ENCODE measurements around the gene KIFC3.
"Not testable (repeated sequence)": the region's sequence is repeated elsewhere in the genome, so short reads cannot be mapped to it uniquely, and the experiment has no call there.

Gene KIFC3

DNA sequence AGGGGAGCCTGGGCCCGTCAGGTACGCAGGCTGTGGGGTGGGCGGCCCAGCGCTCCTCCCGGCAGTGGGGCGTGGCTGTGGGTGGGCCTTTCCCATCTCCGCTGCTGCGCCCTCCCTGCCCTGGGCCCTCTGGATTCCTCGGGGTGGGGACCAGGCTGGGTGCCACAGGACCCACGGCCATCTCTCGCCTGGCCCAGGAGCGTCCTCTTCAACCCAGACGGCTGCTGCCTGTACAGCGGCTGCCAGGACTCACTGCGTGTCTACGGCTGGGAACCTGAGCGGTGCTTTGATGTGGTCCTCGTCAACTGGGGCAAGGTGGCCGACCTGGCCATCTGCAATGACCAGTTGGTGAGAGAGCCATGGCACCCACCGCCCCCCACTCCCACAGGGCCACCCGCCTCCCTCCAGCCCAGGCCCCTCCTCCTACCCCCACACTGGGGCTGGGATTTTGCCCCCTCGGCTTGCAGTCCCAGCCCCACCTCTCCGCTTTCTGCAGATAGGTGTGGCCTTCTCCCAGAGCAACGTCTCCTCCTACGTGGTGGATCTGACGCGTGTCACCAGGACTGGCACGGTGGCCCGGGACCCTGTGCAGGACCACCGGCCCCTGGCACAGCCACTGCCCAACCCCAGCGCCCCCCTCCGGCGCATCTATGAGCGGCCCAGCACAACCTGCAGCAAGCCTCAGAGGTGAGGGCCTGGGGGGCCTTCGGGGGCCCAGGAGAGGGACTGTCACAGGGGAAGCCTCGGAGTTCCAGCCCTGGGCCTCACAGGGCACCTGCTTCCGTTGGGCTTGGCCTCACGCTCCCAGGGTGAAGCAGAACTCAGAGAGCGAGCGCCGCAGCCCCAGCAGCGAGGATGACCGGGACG is 49.5 kb downstream of the KIFC3 start:
- DNase-seq, result no peak

GRCh38 chr16:57752203-57752580 is 50.1 kb downstream of the KIFC3 start:
- DNase-seq, result no peak

GRCh38 chr16:57751539-57752202 is 50.6 kb downstream of the KIFC3 start:
- DNase-seq, result no peak

DNA sequence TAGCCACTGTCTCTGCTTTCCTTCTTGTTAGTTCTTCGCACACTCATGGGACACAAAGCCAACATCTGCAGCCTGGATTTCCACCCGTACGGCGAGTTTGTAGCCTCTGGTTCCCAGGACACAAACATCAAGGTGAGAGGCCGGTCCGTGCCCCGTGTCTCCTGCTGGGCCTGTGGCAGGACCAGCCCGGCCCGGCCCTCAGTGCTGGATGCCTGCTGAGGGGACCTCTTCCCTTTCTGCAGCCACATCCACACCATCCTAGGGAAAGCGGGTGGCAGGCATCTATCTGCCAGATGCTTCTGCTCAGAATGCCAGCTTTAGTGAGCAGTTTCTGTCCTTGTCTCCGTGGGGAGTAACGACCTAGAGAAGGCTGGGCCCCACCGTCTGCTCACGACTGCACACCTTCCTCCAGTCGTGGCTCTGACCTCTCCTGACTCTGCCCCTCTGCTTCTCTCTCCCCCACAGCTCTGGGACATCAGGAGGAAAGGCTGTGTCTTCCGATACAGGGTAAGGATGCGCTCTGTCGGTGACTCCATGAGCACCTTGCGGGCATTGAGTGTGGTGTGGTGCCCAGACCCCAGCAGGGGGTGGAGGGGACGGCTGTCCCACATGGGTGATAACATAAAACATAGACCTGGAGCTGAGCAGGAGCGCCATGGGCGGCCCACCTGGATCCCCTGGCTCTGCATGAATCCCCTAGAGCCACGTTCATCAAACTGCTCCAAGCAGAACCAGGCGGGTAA is 51.3 kb downstream of the KIFC3 start:
- no peak for DNase-seq

GRCh38 chr16:57749856-57750452 is 52.3 kb downstream of the KIFC3 start:
- DNase-seq, result no peak

DNA sequence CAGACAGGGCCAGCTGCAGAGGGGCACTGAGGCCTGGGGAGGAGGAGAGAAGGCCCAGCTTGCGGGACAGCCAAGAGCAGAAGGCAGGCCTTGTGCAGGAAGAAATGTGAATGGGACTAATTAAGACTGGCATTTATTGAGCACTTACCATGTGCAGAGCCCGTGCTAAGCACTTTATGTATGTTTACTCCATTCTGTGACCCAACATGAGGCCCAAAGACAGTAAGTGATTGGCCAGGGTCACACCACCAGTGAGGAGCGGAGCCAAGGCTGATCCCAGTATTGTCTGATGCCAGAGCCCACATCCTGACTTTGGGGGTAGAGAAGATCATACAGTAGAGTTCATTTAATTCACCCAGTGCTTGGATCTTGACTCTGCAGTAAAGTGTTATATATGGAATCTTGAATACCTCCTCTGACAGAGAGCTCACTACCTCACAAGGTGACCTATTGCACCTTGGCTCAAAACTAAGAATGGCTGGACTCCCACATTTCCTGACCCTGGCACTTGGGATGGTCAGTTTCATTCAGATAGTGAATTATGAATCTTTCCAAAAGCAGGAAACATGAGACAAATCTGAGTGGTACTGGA is 53.1 kb downstream of the KIFC3 start:
- DNase-seq, result no peak

GRCh38 chr16:57748596-57748995 is 53.7 kb downstream of the KIFC3 start:
- no peak for DNase-seq

DNA sequence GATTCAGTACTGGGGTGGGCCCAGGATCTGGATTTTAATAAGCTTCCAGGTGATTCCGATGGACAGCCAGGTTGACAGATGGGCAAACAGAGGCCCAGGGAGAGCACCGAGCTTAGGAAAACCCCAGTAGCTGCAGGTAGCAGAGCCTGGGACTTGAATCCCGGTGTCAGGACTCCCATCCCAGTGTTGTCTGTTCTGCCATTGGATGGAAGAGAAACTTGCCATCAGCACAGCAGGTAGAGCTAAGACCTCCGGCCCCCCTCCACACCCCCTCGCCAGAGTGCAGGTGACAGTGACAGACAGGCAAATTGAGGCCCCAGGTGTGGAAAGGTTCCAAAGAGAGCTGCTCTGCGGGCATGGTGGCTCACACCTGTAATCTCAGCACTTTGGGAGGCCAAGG is 54.3 kb downstream of the KIFC3 start:
- no peak for DNase-seq

DNA sequence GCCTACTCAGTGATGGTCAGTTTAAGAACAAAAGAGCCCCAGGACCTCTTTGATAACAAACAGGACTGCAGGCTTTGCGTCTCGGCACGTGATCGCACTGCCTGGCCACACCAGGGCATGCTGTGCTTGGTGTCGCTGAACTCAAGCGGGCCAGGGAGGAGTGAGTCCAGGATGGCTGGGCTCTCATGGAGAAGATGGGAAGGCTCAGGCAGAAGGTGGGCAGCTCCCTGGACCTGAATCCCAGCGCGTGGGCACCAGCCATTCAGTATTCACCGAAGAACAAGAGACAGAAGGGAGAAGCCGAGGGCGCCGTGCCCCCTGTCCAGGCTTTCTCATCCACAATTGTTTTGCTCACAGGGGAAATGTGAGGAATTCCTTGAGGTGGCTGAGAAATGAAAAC is 54.8 kb downstream of the KIFC3 start:
- no peak for DNase-seq

DNA sequence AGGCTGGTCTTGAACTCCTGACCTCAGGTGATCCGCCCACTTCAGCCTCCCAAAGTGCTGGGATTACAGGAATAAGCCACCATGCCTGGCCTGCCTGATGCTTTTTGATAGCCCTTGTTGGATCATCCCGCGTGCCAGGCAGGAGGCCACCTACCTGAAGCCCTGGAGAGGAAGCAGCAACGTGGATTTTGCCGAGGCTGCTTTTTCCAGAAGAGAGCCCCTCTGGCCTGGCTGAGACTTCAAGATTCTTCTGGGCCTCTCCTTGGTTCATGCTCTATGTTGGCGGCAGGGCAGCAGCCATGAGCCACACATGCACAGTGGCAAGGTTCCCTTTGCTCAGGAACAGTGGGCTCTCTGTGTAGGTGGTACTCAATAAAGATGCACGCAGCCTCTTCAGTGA is 55.2 kb downstream of the KIFC3 start:
- no peak for DNase-seq

- not testable (repeated sequence) for DNase-seq
Measured at GRCh38 chr16:57746316-57746715, 56.0 kb downstream of the KIFC3 start.

DNA sequence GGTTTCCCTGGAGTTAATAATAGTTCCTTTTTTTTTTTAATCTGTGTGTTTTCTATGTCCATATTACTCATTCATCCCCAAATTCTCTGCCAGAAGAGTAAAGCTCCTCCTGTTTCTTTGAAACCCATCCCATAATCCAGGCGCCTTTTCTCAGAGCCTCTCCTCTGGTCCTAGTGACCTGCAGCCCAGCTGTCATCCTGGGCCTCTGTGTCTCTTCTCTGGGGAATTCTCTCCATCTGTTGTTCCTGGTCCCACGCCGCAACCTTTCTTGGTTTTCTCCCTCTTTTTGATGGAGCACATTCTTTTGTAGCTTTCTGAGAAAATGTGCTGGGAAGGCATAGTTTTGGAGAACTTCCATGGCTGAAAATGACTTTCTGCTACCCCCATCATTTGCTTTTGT is 56.5 kb downstream of the KIFC3 start:
- no peak for DNase-seq

GRCh38 chr16:57744642-57744903 is 57.7 kb downstream of the KIFC3 start:
- no peak for DNase-seq

DNA sequence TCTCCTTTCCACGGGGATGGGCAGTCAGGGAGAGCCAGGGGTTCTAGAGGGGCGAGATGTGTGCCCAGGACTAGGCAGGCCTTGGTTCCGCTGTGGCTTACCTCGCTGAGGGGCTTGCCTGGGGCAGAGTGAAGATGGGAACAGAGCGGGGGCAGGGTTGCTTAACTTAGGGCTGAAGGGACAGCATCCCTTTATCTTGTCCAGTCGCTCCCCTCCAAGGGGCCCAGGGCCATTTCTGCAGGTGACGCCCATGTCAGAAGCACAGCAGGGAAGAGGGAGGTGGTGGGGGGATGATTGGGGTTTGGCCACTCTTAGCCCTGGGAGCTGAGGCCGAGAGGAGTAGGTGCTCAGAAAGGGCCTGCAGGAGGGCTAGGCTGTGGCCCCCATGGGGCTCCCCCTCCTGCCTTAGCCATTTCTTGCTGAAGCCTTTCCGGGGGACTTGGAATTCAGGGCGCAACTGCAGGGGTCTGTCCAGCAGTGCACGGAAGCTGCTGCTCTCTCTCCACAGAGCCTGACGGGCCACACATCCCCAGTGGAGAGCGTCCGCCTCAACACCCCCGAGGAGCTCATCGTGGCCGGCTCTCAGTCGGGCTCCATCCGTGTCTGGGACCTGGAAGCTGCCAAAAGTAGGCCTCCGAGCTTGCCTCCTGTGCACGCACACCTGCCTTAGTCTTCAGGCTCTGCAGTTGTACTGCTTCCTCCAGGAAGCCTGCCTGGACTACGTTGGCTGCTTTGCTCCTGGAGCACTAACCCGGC is 58.2 kb downstream of the KIFC3 start:
- DNase-seq, result no peak

- no peak for DNase-seq
Measured at GRCh38 chr16:57743458-57743857, 58.8 kb downstream of the KIFC3 start.

DNA sequence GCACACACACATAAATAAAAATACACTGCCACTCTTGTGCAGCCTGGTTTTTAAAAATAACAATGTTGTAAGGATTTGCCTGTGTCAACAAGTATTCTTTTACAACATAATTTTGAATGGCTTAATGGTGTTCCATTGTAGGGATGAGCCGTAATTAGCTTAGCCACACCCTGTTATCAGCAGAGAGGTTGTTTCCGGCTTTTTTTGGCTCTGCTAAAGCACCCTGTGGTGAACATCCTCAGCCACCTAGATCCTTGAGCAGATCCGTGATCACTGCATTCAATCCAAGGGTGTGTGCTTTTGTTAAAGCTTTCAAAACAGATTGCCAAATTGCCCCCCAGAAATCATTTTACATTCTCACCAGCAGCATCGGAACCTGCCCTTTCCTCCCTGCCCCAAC is 59.7 kb downstream of the KIFC3 start:
- DNase-seq, result no peak

DNA sequence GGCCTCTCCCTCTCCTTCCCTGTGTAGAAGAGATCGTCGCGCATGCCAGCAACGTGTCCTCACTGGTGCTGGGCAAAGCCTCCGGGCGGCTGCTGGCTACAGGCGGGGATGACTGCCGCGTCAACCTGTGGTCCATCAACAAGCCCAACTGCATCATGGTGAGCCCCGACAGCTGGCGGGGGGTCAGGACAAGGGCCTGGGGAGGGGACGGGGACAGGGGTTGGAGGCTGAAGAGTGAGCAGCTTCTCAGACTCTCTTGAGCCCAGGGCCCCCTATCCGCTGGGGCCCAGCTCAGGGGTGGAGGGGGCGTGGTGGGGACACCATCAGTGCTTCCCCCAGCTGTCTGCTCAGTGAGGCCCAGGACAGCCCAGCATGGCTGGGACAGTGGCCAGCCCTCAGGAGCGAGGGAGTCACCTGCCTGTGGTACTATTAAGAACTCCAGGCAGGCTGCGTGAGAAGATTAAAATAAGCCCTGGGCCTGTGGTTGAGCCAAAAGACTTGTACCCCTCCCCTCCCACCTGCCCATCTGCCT is 60.6 kb downstream of the KIFC3 start:
- DNase-seq, result no peak

GRCh38 chr16:57740423-57741071 is 61.7 kb downstream of the KIFC3 start:
- no peak for DNase-seq

- DNase-seq, result no peak
Measured at GRCh38 chr16:57739756-57740422, 62.4 kb downstream of the KIFC3 start.

DNA sequence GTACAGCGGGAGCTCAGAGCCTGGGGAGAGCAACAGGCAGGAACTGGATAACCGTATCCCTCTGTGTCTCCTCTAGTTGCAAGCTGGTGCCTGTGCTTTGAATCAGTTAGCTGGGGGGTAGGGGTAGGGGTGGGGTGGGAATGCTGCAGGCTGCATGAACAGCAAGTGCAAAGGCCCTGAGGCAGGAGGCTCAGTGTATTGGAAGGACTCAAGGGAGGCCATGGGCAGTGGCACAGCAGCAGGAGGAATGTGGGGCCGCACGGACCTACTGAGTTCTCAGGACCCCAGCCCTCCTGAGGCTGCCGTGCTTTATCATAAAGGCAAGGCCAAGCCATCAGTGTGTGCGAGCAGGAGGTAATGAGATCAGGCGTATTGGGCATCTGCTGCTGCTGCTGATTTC is 63.4 kb downstream of the KIFC3 start:
- DNase-seq, result no peak

Data from hematopoietic multipotent progenitor cell treated with erythropoietin and hydrocortisone succinate and interleukin-3 and kit ligand, for 4 days (in vitro differentiated cells).